Retinal pigment epithelial cell (primary cell): Measurements from ENCODE around the gene MCU.

Source experiments
- DNase-seq: peaks from one replicate; pipeline ENCODE4 v3.0.0-alpha.2; 2010; ENCODE audit warnings: low read depth
- H3K4me3 ChIP-seq: 2 replicates; pipeline ENCODE4 v1.5.1; 2011; ENCODE audit warnings: mild to moderate bottlenecking, low read length, control low read depth, moderate library complexity
- TF ChIP-seq, protein P1 (sequence below): conservative IDR thresholded peaks from 2 replicates; pipeline ENCODE4 v1.5.1; 2011; ENCODE audit warnings: low read depth, low read length, control low read depth, inconsistent platforms

MCU gene

DNA sequence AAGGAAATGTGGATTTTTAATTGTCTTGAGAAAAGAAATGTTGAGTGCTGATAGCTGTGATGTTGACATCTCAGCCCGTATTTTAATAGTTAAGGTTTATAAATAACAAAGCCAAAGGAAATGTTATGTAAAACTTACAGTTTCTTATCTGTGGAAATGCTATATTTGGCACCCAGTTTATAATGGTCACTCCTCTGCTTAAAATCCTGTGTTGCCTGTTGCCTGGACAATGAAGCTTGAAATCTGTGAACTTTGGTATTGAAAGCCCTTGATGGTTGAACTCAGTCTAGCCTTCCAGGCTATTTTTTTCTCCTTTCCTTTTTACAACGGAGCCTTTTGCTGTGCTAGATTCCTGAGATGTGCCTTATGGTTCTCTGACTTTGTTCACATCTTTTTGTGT is 46.5 kb downstream of the MCU start:
- TF ChIP-seq, protein P1, sequence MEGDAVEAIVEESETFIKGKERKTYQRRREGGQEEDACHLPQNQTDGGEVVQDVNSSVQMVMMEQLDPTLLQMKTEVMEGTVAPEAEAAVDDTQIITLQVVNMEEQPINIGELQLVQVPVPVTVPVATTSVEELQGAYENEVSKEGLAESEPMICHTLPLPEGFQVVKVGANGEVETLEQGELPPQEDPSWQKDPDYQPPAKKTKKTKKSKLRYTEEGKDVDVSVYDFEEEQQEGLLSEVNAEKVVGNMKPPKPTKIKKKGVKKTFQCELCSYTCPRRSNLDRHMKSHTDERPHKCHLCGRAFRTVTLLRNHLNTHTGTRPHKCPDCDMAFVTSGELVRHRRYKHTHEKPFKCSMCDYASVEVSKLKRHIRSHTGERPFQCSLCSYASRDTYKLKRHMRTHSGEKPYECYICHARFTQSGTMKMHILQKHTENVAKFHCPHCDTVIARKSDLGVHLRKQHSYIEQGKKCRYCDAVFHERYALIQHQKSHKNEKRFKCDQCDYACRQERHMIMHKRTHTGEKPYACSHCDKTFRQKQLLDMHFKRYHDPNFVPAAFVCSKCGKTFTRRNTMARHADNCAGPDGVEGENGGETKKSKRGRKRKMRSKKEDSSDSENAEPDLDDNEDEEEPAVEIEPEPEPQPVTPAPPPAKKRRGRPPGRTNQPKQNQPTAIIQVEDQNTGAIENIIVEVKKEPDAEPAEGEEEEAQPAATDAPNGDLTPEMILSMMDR: no peak
- no peak overlapping the region for H3K4me3 ChIP-seq
- DNase-seq: no peak

DNA sequence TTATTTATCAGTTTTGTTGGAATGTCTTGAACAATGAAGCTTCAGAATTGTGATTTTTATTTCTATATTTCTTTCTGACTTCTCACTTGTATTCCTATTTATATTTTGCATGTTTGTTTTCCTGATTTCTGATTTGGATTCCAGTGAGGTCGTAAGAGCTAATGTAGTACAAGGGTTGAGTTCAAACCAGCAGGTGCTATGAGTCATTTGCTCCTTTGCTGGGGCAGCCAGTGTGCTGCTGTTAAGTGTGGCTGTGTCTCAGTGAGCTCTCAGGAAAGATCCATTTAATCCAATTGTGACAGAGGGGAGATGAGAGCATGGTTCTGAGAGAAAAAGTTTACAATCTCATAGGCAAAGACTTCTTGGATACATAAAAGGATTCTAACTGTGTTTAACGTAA is 48.6 kb downstream of the MCU start:
- DNase-seq: peak; percentile 62
- H3K4me3 ChIP-seq: no peak overlapping the region
- TF ChIP-seq, protein P1: no peak

DNA sequence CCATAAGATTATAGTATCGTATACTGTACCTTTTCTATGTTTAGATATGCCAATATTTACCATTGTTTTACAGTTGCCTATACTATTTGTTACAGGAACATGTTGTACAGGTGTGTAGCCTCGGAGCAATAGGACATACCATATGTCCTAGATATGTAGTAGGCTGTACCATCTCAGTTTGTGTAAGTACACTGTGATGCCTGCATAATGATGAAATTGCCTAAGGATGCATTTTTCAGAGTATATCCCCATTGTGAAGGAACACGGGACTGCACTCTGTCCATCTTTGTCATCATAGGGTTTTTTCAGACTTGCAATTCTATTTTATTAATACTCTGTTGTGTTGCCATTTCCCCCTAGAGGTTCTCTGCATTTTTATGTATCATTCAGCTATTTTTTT is 50.1 kb downstream of the MCU start:
- TF ChIP-seq, protein P1: no peak
- H3K4me3 ChIP-seq: no peak overlapping the region
- no peak for DNase-seq

DNA sequence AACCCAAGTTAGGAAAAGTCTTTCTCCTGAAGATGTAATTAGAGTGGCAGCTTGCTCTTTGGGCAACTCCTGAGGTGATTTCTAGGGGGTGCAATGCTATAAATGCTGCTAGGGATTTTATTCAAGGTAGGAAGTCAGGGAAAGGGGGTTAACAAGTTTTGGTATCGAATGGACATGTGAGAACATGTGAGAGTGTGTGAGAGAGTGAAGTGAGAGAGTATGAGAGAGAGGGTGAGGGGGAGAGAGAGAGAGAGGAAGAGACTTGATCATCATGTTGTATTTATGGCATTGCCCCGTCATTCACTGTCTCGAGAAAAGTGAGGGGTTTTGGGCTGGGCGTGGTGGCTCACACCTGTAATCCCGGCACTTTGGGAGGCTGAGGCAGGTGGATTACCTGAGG is 50.9 kb downstream of the MCU start:
- DNase-seq: no peak
- H3K4me3 ChIP-seq: no peak overlapping the region
- TF ChIP-seq, protein P1: no peak

DNA sequence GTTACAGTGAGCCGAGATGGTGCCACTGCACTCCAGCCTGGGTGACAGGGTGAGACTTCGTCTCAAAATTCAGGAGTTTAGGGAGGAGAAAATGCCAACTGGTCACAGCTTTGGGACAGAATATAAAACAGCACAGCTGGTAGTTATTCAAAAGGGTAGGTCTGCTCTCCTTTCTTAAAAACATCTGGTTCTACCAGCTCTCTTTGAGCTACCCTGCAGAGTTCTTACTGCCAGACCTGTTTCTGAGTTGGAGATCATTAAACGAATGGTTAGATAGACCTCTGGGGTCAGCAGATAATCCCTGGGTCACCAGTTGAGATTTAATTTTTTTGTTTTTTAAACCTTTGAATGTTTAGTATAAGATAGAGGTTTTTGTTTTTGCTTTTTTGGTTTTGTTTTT is 52.6 kb downstream of the MCU start:
- TF ChIP-seq, protein P1: no peak
- H3K4me3 ChIP-seq: no peak overlapping the region
- DNase-seq: no peak

DNA sequence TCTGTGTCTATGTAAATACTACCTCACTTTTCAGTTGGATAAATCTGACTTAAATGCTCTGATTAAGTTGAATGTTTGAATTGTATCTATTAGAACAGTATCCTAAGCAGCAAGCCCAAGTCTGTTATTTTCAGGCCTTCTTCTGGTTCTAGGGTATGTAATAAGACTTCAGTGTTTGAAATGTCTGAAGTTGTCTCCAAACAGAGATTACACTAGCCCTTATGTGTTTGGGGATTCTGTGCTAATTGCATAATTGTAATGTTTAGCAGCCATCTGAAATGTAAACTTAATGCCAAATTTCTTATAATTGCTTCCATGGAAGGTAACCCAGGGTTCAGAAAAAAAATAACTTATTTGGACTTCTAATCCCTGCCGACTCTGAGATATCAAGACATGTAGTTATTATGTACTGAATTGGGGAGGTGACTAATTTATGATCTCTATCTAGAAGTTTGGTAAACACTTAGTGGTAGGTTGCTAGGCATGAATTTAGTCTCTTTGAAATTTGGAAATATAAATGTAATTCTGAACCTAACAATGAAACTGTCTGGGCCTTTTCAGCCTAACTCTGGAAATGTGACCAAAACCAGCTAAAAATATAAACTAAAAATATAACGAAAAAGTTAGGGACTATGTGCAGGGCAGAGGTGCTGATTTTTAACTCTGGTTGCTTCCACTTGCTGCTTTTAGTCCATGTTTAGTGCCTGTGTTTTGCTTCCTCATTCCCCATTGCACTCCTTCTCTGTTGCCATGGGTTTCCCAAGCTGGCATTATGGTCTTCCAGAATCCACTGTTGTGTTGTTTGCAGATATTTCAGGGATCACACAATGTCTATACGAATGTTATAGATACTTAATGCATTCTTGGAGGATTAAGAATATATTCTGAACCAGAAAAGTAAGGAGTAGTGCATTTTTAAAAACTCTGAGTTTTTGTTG is 54.8 kb downstream of the MCU start:
- TF ChIP-seq, protein P1: no peak
- no peak for DNase-seq
- H3K4me3 ChIP-seq: no peak overlapping the region

DNA sequence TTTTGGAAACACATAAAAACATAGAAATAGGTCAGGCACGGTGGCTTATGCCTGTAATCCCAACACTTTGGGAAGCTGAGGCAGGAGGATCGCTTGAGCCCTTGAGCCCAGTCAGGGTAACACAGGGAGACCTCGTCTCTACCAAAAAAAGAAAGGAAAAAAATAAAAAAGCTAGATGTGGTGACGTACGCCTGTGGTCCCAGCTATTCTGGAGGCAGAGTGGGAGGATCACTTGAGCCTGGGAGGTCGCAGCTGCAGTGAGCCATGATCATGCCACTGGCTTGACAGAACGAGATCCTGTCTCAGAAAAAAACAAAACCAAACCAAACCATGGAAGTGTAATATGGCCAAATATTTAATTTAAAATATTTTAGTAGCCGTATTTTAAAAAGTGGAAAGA is 55.6 kb downstream of the MCU start:
- TF ChIP-seq, protein P1: no peak
- H3K4me3 ChIP-seq: no peak overlapping the region
- no peak for DNase-seq
